ENCODE data around the gene AKAP13.

GRCh38 chr15:85595804-85596536 is 215.6 kb downstream of the AKAP13 start:
- TF ChIP-seq POLR2A (IDR thresholded peaks at IDR 0.05): no peak
- TF ChIP-seq CTCF (IDR thresholded peaks at IDR 0.05): no peak
